ENCODE measurements around the gene SYTL3. TPM values are rescaled to one million over a fixed set of nuclear protein-coding genes. Genes with fewer than 3 reads are reported as not detected.

SYTL3 gene
- polyA plus RNA-seq, 1 of the 3 experiments (the other 2 are of a cell fraction) = 2.3 TPM

- H3K9ac ChIP-seq = no peak overlapping the region
- H3K9me2 ChIP-seq = no peaks in the 10 kb centered on the region
- no peaks in the 10 kb centered on the region for H4K20me1 ChIP-seq (ENCODE audit: insufficient read depth)
- H2AFZ ChIP-seq (ENCODE audit: low read depth) = no peak overlapping the region
- ChIA-PET CTCF (interaction anchor here (0.6 to 4.0 kb wide), 20 partner anchors 9 to 453 kb away, joined by 3 to 40 read pairs (median 4); partner anchors contain the start of gene RSPH3), POLR2A (no interaction called here)
- no peaks in the 10 kb centered on the region for H3K36me3 ChIP-seq (replicated peaks in 1 of 2; ENCODE audit: control insufficient read depth in 1 of 2, insufficient read depth in 2 of 2, low read length in 1 of 2)
- TF ChIP-seq TAF1 (IDR thresholded peaks at IDR 0.05; ENCODE audit: borderline replicate concordance, low read depth, low read length) (no peak), MAX (IDR thresholded peaks at IDR 0.05; ENCODE audit: low read depth) (no peak), SIN3A (IDR thresholded peaks at IDR 0.05; ENCODE audit: borderline replicate concordance, low read depth, low read length) (no peak), RCOR1 (IDR thresholded peaks at IDR 0.05; ENCODE audit: low read length) (no peak), NFIC (IDR thresholded peaks at IDR 0.05; ENCODE audit: borderline replicate concordance) (no peak), USF2 (IDR thresholded peaks at IDR 0.05; ENCODE audit: borderline replicate concordance, low read depth, low read length) (no peak), FOXJ3 (CRISPR knock-in tag; IDR thresholded peaks at IDR 0.05) (no peak), GABPA (IDR thresholded peaks at IDR 0.05; ENCODE audit: low read depth) (no peak), RAD21 (IDR thresholded peaks at IDR 0.05; ENCODE audit: low read length) (no peak), CHD2 (IDR thresholded peaks at IDR 0.05; ENCODE audit: low read length, partially characterized antibody) (no peak)
- no peaks in the 10 kb centered on the region for H3K9me3 ChIP-seq
- no peak for DNase-seq
- 92% methylated on average over 10 of the region's 13 CpGs for WGBS (ENCODE audit: low lambda C conversion rate)
- no peaks in the 10 kb centered on the region for H3K27me3 ChIP-seq (ENCODE audit: insufficient read depth)
- no peak overlapping the region for H3K27ac ChIP-seq (ENCODE audit: low read depth in 2 of 2, low read length in 1 of 2)
- H3K4me1 ChIP-seq (ENCODE audit: control insufficient read depth in 1 of 2, insufficient read depth in 2 of 2, low read depth in 1 of 2, low read length in 1 of 2) = peaks cover 15 to 28% of the 10 kb centered on the region in 2 experiments
- H3K4me3 ChIP-seq (ENCODE audit: low read depth in 2 of 2, low read length in 1 of 2) = no peak overlapping the region
- peaks cover 7% of the 10 kb centered on the region for H3F3A ChIP-seq (replicated peaks; ENCODE audit: insufficient read depth)
- H3K79me2 ChIP-seq (ENCODE audit: insufficient read depth) = no peaks in the 10 kb centered on the region
- no peak overlapping the region for H3K4me2 ChIP-seq
These were observed 55.7 kb downstream of the SYTL3 start for GRCh38 chr6:158705386-158706126.

- peak overlapping the region; percentile 19 to 62; a peak in 3 of 4 replicates for H3K27ac ChIP-seq (ENCODE audit: low read depth in 2 of 2, low read length in 1 of 2)
- H3K79me2 ChIP-seq (ENCODE audit: insufficient read depth) = no peaks in the 10 kb centered on the region
- H3K36me3 ChIP-seq (replicated peaks in 1 of 2; ENCODE audit: control insufficient read depth in 1 of 2, insufficient read depth in 2 of 2, low read length in 1 of 2) = no peaks in the 10 kb centered on the region
- no peak for TF ChIP-seq FOSL2 (IDR thresholded peaks at IDR 0.05; ENCODE audit: borderline replicate concordance, low read depth)
- TF ChIP-seq RAD21 (IDR thresholded peaks at IDR 0.05; ENCODE audit: low read length) = peak; percentile 11
- peak; percentile 69 for TF ChIP-seq CTCF (IDR thresholded peaks at IDR 0.05)
- no peak for TF ChIP-seq MEF2A (IDR thresholded peaks at IDR 0.05; ENCODE audit: borderline replicate concordance, low read depth)
- TF ChIP-seq SMC3 (IDR thresholded peaks at IDR 0.05; ENCODE audit: low read depth, low read length) = peak; percentile 26; the same call in 1 of the 2 replicates
- peak overlapping the region; percentile 29; the same call in 1 of the 2 replicates for H3K9ac ChIP-seq
- peak overlapping the region; percentile 94 for H2AFZ ChIP-seq (ENCODE audit: low read depth)
- DNase-seq = peak; percentile 75
- no peaks in the 10 kb centered on the region for H3K27me3 ChIP-seq (ENCODE audit: insufficient read depth)
- peak overlapping the region; percentile 76 for H3K4me2 ChIP-seq
- CTCF ChIA-PET = interaction anchor here (0.6 to 4.0 kb wide), 29 partner anchors 9 to 492 kb away, joined by 3 to 40 read pairs (median 5); no protein-coding TSS in a partner anchor
- peaks cover 7% of the 10 kb centered on the region for H3F3A ChIP-seq (replicated peaks; ENCODE audit: insufficient read depth)
- H3K4me3 ChIP-seq (ENCODE audit: low read depth in 2 of 2, low read length in 1 of 2) = no peak overlapping the region; a peak in 1 of 4 replicates
- POLR2A ChIA-PET = no interaction called here
- no peaks in the 10 kb centered on the region for H3K9me2 ChIP-seq
- H4K20me1 ChIP-seq (ENCODE audit: insufficient read depth) = no peaks in the 10 kb centered on the region
- WGBS (ENCODE audit: low lambda C conversion rate) = 43% methylated on average over 6 of the region's 6 CpGs
- H3K9me3 ChIP-seq = no peaks in the 10 kb centered on the region
- H3K4me1 ChIP-seq (ENCODE audit: control insufficient read depth in 1 of 2, insufficient read depth in 2 of 2, low read depth in 1 of 2, low read length in 1 of 2) = peaks cover 15 to 28% of the 10 kb centered on the region in 2 experiments
These were observed 56.6 kb downstream of the SYTL3 start for GRCh38 chr6:158706369-158706982.
